SK-N-MC (cell line): ENCODE results near the gene SPECC1.

ENCODE experiments used
- EZH2 ChIP-seq: fragments of 200-600 bp; sonication (generic); IDR thresholded peaks from one replicate; pipeline ENCODE4 v1.6.1; 2017; ENCODE audit warnings: antibody characterized with exemption
- FOXP2 ChIP-seq: optimal IDR thresholded peaks from 2 replicates; pipeline ENCODE3; 2011; ENCODE audit warnings: mild to moderate bottlenecking, moderate library complexity; ENCODE audit not compliant: insufficient read depth; ENCODE audit errors: extremely low read length, control extremely low read depth
- POLR2AphosphoS5 ChIP-seq: IDR thresholded peaks from 2 replicates; pipeline ENCODE4 v1.6.1; 2012; ENCODE audit warnings: mild to moderate bottlenecking, low read depth, low read length, borderline replicate concordance

DNA sequence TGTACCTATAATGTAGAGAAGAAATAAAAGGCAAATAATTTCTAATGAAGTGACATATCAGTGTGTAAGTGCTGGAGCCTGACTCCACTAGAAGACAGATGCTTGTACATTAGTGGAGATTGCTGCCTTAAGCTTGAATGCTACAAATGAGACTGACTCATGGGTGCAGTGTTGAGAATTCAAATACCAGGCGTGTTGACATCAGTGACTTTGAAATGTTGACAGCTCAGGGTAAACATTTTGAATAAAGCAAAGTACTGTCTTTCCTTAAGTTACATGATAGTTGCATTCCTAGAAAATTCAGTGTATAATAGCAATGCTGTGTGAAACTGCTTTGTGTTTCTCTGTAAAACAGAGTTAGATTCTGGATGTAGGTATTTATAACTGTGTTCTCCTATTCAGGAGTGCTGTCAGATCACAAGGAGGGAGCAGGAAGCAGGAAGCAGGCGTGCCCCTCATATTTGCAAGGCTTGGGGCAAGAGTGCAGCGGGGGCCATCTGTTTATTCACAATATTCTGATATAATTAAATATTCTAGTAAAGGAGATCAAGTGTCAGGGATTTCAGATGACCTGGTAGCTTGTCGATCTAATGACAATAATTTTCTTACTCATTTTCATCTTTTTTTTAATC lies 119.0 kb downstream of the SPECC1 start:
- TF ChIP-seq FOXP2: no peak
- TF ChIP-seq POLR2AphosphoS5: no peak
- no peak for TF ChIP-seq EZH2
